IMR-90 (cell line): ENCODE results near the gene CBFA2T3. TPM values are rescaled to one million over a fixed set of nuclear protein-coding genes. Genes with fewer than 3 reads are reported as not detected.

ENCODE experiments used
- ATAC-seq: fragments of 200-7000 bp; cut with Tn5 transposase; 2 replicates; pipeline ENCODE4 v1.9.1; 2020; ENCODE audit warnings: low read depth, mild to moderate bottlenecking, moderate library complexity
- BruUV-seq: library from RNA; stranded (reverse); fragments of 400-500 nt; replicated peaks from 2 replicates; lab custom pipeline; 2021; lab: Mats Ljungman, UMichigan
- CTCF ChIA-PET: fragments of 300-600 bp; formaldehyde crosslinking; extraction: SDS; loops from one replicate; lab custom pipeline; 2021; ENCODE audit warnings: antibody characterized with exemption; lab: Yijun Ruan, JAX
- POLR2A ChIA-PET: fragments of 300-600 bp; sonication (Branson Sonifier 250); formaldehyde crosslinking; loops from one replicate; lab custom pipeline; 2022; ENCODE audit warnings: antibody characterized with exemption; ENCODE audit not compliant: unreplicated experiment; lab: Charles Lee
- DNase-seq: peaks from one replicate; pipeline ENCODE4 v3.0.0; 2013
- H2AFZ ChIP-seq: replicated peaks from 2 replicates; pipeline ENCODE3; 2013; ENCODE audit warnings: low read length, mild to moderate bottlenecking; ENCODE audit not compliant: poor library complexity
- H2AK5ac ChIP-seq: 2 replicates; pipeline ENCODE4 v1.6.1; 2013; ENCODE audit warnings: low read depth, low read length, inconsistent platforms
- H2AK9ac ChIP-seq: replicated peaks from 2 replicates; pipeline ENCODE3; 2013; ENCODE audit warnings: mild to moderate bottlenecking, low read depth, low read length, moderate library complexity; ENCODE audit not compliant: poor library complexity
- H2BK120ac ChIP-seq: 2 replicates; pipeline ENCODE4 v1.6.1; 2013; ENCODE audit warnings: low read depth, low read length, inconsistent platforms
- H2BK15ac ChIP-seq: 3 replicates; pipeline ENCODE4 v1.6.1; 2013; ENCODE audit warnings: low read depth, low read length, inconsistent platforms
- H2BK20ac ChIP-seq: 2 replicates; pipeline ENCODE4 v1.6.1; 2013; ENCODE audit warnings: low read depth, mild to moderate bottlenecking, inconsistent platforms, low read length, moderate library complexity
- H2BK5ac ChIP-seq: 2 replicates; pipeline ENCODE4 v1.6.1; 2013; ENCODE audit warnings: mild to moderate bottlenecking, low read depth, low read length, inconsistent platforms; ENCODE audit not compliant: poor library complexity, severe bottlenecking
- H3K14ac ChIP-seq: replicated peaks from 2 replicates; pipeline ENCODE4 v1.6.1; 2013; ENCODE audit warnings: low read depth, low read length, inconsistent platforms
- H3K18ac ChIP-seq: 2 replicates; pipeline ENCODE4 v1.6.1; 2013; ENCODE audit warnings: low read depth, low read length, control low read depth
- H3K23ac ChIP-seq: 2 replicates; pipeline ENCODE4 v1.6.1; 2013; ENCODE audit warnings: low read depth, low read length, inconsistent platforms
- H3K27ac ChIP-seq: 2 replicates; pipeline ENCODE4 v1.5.1; 2013; ENCODE audit warnings: mild to moderate bottlenecking, control low read depth, low read length; ENCODE audit not compliant: insufficient read depth
- H3K27me3 ChIP-seq: 2 replicates; pipeline ENCODE4 v1.6.1; 2013; ENCODE audit warnings: low read length; ENCODE audit not compliant: control insufficient read depth, insufficient read depth
- H3K36me3 ChIP-seq: 2 replicates; pipeline ENCODE4 v1.6.1; 2013; ENCODE audit warnings: low read length, mixed read lengths; ENCODE audit not compliant: control insufficient read depth, insufficient read depth
- H3K4ac ChIP-seq: 2 replicates; pipeline ENCODE4 v1.6.1; 2013; ENCODE audit warnings: low read depth, low read length, inconsistent platforms
- H3K4me1 ChIP-seq: 2 replicates; pipeline ENCODE4 v1.6.1; 2013; ENCODE audit warnings: low read length, mixed read lengths; ENCODE audit not compliant: control insufficient read depth, insufficient read depth
- H3K4me2 ChIP-seq: 2 replicates; pipeline ENCODE4 v1.6.1; 2013; ENCODE audit warnings: low read depth, mild to moderate bottlenecking, control low read depth, low read length, moderate library complexity
- H3K4me3 ChIP-seq: 2 replicates; pipeline ENCODE4 v1.5.1; 2013; ENCODE audit warnings: low read depth, mild to moderate bottlenecking, control low read depth, low read length, moderate library complexity; ENCODE audit not compliant: insufficient read depth
- H3K56ac ChIP-seq: 2 replicates; pipeline ENCODE4 v1.6.1; 2013; ENCODE audit warnings: low read length, inconsistent platforms; ENCODE audit not compliant: insufficient read depth; ENCODE audit errors: extremely low read depth
- H3K79me1 ChIP-seq, 2 experiments: 2 replicates each; pipeline ENCODE4 v1.6.1; 2013; ENCODE audit warnings: low read length in 2 of 2, inconsistent platforms in 1 of 2, low read depth in 1 of 2
- H3K9ac ChIP-seq: 2 replicates; pipeline ENCODE4 v1.6.1; 2013; ENCODE audit warnings: low read depth, low read length, control low read depth
- H3K9me1 ChIP-seq: 2 replicates; pipeline ENCODE4 v1.6.1; 2013; ENCODE audit warnings: low read length, inconsistent platforms; ENCODE audit not compliant: insufficient read depth
- H3K9me3 ChIP-seq: 2 replicates; pipeline ENCODE4 v1.6.1; 2013; ENCODE audit warnings: low read length; ENCODE audit not compliant: control insufficient read depth, insufficient read depth
- H4K20me1 ChIP-seq: 2 replicates; pipeline ENCODE4 v1.6.1; 2013; ENCODE audit warnings: low read length, inconsistent platforms; ENCODE audit not compliant: insufficient read depth
- H4K5ac ChIP-seq: 2 replicates; pipeline ENCODE4 v1.6.1; 2013; ENCODE audit warnings: mild to moderate bottlenecking, low read depth, low read length, control low read depth
- H4K8ac ChIP-seq, 2 experiments: 2 replicates each; pipeline ENCODE4 v1.6.1; 2013; ENCODE audit warnings: low read depth in 2 of 2, low read length in 2 of 2, control low read depth in 1 of 2, inconsistent platforms in 1 of 2
- H4K91ac ChIP-seq: 2 replicates; pipeline ENCODE4 v1.6.1; 2013; ENCODE audit warnings: low read depth, low read length, inconsistent platforms; ENCODE audit not compliant: insufficient read depth
- BHLHE40 ChIP-seq: fragments of 150-350 bp; IDR thresholded peaks from 2 replicates; pipeline ENCODE4 v1.6.1; 2016; ENCODE audit warnings: mild to moderate bottlenecking, low read depth, low read length
- CEBPB ChIP-seq: IDR thresholded peaks from 2 replicates; pipeline ENCODE4 v1.6.1; 2012; ENCODE audit warnings: low read depth, low read length, improper control_type of control experiment
- CHD1 ChIP-seq: IDR thresholded peaks from 2 replicates; pipeline ENCODE4 v1.6.1; 2012; ENCODE audit warnings: low read depth, low read length, improper control_type of control experiment
- FOS ChIP-seq: fragments of 150-350 bp; IDR thresholded peaks from 2 replicates; pipeline ENCODE4 v1.6.1; 2016; ENCODE audit warnings: low read depth, low read length
- MAFK ChIP-seq: IDR thresholded peaks from 2 replicates; pipeline ENCODE4 v1.6.1; 2012; ENCODE audit warnings: low read depth, low read length, improper control_type of control experiment
- MAZ ChIP-seq: IDR thresholded peaks from 2 replicates; pipeline ENCODE4 v1.6.1; 2012; ENCODE audit warnings: low read depth, mild to moderate bottlenecking, low read length, improper control_type of control experiment, moderate library complexity, borderline replicate concordance
- MXI1 ChIP-seq: IDR thresholded peaks from 2 replicates; pipeline ENCODE4 v1.6.1; 2012; ENCODE audit warnings: low read depth, mild to moderate bottlenecking, low read length, moderate library complexity, borderline replicate concordance
- NFE2L2 ChIP-seq: fragments of 150-350 bp; IDR thresholded peaks from 2 replicates; pipeline ENCODE4 v1.6.1; 2016; ENCODE audit warnings: low read depth, mild to moderate bottlenecking, low read length
- POLR2A ChIP-seq: IDR thresholded peaks from 2 replicates; pipeline ENCODE4 v1.6.1; 2012; ENCODE audit warnings: mild to moderate bottlenecking, low read depth, low read length
- RAD21 ChIP-seq: IDR thresholded peaks from 2 replicates; pipeline ENCODE4 v1.6.1; 2012; ENCODE audit warnings: low read length, improper control_type of control experiment
- RCOR1 ChIP-seq: IDR thresholded peaks from 2 replicates; pipeline ENCODE4 v1.6.1; 2012; ENCODE audit warnings: mild to moderate bottlenecking, low read length, improper control_type of control experiment; ENCODE audit not compliant: insufficient replicate concordance
- RFX5 ChIP-seq: IDR thresholded peaks from 2 replicates; pipeline ENCODE4 v1.8.0; 2012; ENCODE audit warnings: low read depth, mild to moderate bottlenecking, low read length, moderate library complexity
- SMC3 ChIP-seq: fragments of 150-350 bp; IDR thresholded peaks from 2 replicates; pipeline ENCODE4 v1.6.1; 2016; ENCODE audit warnings: low read depth, mild to moderate bottlenecking, antibody characterized with exemption, low read length, moderate library complexity
- WGBS, 2 experiments: methylation state at CpG; one replicate each; pipeline versions ENCODE4 v1.1.5 to v1.1.7; 2013; ENCODE audit warnings: missing lambda C conversion rate in 2 of 2; ENCODE audit not compliant: insufficient read length in 1 of 2; ENCODE audit errors: extremely low coverage in 2 of 2; 5-methylcytosine and 5-hydroxymethylcytosine counted together
- dilution Hi-C: fragments of 300-500 bp; cut with HindIII; formaldehyde crosslinking; loops from one replicate; pipeline ENCODE4 v1.14.3; 2018; ENCODE audit warnings: low sequenced_read_pairs; ENCODE audit not compliant: unreplicated experiment
- in situ Hi-C: fragments of 300-500 bp; cut with MboI; formaldehyde crosslinking; loops from 3 replicates; pipeline ENCODE4 v1.14.3; 2019; ENCODE audit warnings: low sequenced_read_pairs, inconsistent platforms, mixed read lengths
- intact Hi-C: fragments of 100-400 bp; cut with micrococcal nuclease; formaldehyde crosslinking; loops from 2 replicates; pipeline ENCODE4 v1.10.0; 2022
- polyA plus RNA-seq, 3 experiments: library from polyadenylated mRNA; depleted of rRNA; stranded (reverse); fragments of >200 nt; gene quantifications; 2 replicates each; pipeline ENCODE4 v1.2.3, GENCODE V29; 2012; ENCODE audit warnings: low replicate concordance in 1 of 3
- total RNA-seq: library from RNA; depleted of rRNA; stranded (reverse); fragments of >200 nt; gene quantifications from 2 replicates; pipeline ENCODE4 v1.2.3, GENCODE V29; 2012
- TF ChIP-seq, protein P1 (sequence below): conservative IDR thresholded peaks from 2 replicates; pipeline ENCODE4 v1.5.1; 2012; ENCODE audit warnings: mild to moderate bottlenecking, low read depth, low read length, improper control_type of control experiment
- TF ChIP-seq, protein P2 (sequence below): fragments of 150-350 bp; IDR thresholded peaks from 2 replicates; pipeline ENCODE4 v1.6.1; 2017; ENCODE audit warnings: mild to moderate bottlenecking, antibody characterized with exemption, low read length, low read depth

The CBFA2T3 gene
- total and polyA plus RNA-seq, 2 of the 4 experiments (the other 2 are of a cell fraction) = not detected

DNA sequence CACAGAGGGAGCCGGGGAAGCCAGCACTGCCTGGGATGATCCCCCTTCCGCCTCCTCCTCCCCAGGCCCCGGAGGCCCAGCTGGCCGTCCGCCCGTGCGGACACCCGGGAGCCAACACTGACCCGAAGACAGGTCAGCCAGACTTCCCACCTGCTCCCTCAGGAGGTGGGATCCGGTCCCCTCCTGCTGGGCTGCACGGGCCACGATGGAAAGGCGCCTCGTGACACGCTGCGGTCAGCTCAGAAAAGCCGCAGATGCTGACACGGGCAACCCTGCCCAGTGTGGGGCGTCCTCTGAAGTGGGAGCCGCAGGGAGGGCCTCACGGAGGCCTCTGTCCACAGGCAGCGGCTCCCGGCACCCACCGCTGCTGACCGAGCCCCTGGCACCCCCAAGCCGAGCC, 49.3 kb downstream of the CBFA2T3 start:
- POLR2A ChIA-PET = no interaction called here
- Histone ChIP-seq H3K9me3 (no peaks in the 10 kb centered on the region), H3K4ac (no peak overlapping the region), H3K36me3 (no peaks in the 10 kb centered on the region), H3K4me3 (no peak overlapping the region), H4K5ac (no peak overlapping the region), H3K27me3 (peaks cover 21% of the 10 kb centered on the region), H3K4me1 (peaks cover 4% of the 10 kb centered on the region; the same call in 1 of the 2 replicates), H3K18ac (no peak overlapping the region), H2AFZ (no peak overlapping the region), H2BK120ac (no peak overlapping the region), H3K27ac (no peak overlapping the region), H2BK5ac (no peak overlapping the region), H4K20me1 (no peaks in the 10 kb centered on the region; the same call in 1 of the 2 replicates), H2BK20ac (no peak overlapping the region), H2BK15ac (no peak overlapping the region), H3K79me1 (no peaks in the 10 kb centered on the region), H4K91ac (no peak overlapping the region), H3K23ac (no peak overlapping the region), H3K14ac (no peak overlapping the region), H2AK5ac (no peak overlapping the region), H3K9me1 (no peaks in the 10 kb centered on the region), H3K56ac (no peak overlapping the region), H3K9ac (no peak overlapping the region), H3K4me2 (no peak overlapping the region), H2AK9ac (no peak overlapping the region), H4K8ac (no peak overlapping the region)
- DNase-seq (no peak), ATAC-seq (no peak)
- intact Hi-C loops = loop anchor here (5.0 kb wide), 1 partner anchor 70 kb away; the partner anchor contains the start of genes GALNS and TRAPPC2L
- no peak for TF ChIP-seq MAZ
- no peak for TF ChIP-seq RAD21
- no peak for TF ChIP-seq RFX5
- TF ChIP-seq, protein P1, sequence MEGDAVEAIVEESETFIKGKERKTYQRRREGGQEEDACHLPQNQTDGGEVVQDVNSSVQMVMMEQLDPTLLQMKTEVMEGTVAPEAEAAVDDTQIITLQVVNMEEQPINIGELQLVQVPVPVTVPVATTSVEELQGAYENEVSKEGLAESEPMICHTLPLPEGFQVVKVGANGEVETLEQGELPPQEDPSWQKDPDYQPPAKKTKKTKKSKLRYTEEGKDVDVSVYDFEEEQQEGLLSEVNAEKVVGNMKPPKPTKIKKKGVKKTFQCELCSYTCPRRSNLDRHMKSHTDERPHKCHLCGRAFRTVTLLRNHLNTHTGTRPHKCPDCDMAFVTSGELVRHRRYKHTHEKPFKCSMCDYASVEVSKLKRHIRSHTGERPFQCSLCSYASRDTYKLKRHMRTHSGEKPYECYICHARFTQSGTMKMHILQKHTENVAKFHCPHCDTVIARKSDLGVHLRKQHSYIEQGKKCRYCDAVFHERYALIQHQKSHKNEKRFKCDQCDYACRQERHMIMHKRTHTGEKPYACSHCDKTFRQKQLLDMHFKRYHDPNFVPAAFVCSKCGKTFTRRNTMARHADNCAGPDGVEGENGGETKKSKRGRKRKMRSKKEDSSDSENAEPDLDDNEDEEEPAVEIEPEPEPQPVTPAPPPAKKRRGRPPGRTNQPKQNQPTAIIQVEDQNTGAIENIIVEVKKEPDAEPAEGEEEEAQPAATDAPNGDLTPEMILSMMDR = no peak
- no peak for TF ChIP-seq POLR2A
- TF ChIP-seq NFE2L2 = no peak
- TF ChIP-seq, protein P2, sequence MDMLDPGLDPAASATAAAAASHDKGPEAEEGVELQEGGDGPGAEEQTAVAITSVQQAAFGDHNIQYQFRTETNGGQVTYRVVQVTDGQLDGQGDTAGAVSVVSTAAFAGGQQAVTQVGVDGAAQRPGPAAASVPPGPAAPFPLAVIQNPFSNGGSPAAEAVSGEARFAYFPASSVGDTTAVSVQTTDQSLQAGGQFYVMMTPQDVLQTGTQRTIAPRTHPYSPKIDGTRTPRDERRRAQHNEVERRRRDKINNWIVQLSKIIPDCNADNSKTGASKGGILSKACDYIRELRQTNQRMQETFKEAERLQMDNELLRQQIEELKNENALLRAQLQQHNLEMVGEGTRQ = no peak
- TF ChIP-seq BHLHE40 = no peak
- TF ChIP-seq MAFK = no peak
- no peak for TF ChIP-seq RCOR1
- no peak for TF ChIP-seq CHD1
- no peak for TF ChIP-seq SMC3
- no peak for TF ChIP-seq FOS
- TF ChIP-seq CEBPB = no peak
- TF ChIP-seq MXI1 = no peak
- 67% methylated on average over 13 of the region's 26 CpGs; no CpG with 5 or more reads in 1 of the 2 experiments for WGBS, 2 experiments
- CTCF ChIA-PET = no interaction called here
- dilution Hi-C loops = no loop called here
- in situ Hi-C loops = no loop called here
- no TSS peak for BruUV-seq
